Adrenal gland (tissue), 12 donors: ENCODE measurements around the gene AHNAK. TPM values are rescaled to one million over a fixed set of nuclear protein-coding genes. Genes with fewer than 3 reads are reported as not detected.
A peak's percentile ranks its signal among the peaks of the same experiment; 100 is the strongest.

Experiments used
- DNase-seq, 7 donors: peaks; one replicate each; pipeline ENCODE4 v3.0.0-alpha.2; 2019 to 2020
- H3K27ac ChIP-seq, 5 donors: fragments of 200-600 bp; sonication (generic) in 4 of 5; 1 replicate in 3 of 5; 2 replicates in 2 of 5; pipeline versions ENCODE4 v1.5.1 to v1.8.0; 2016 to 2020; ENCODE audit warnings: mild to moderate bottlenecking in 1 of 5
- H3K27me3 ChIP-seq: fragments of 200-600 bp; 2 replicates; pipeline ENCODE4 v1.8.0; 2021
- H3K36me3 ChIP-seq, 2 donors: fragments of 200-600 bp; replicated peaks in 1 of 2; 1 replicate in 1 of 2; 2 replicates in 1 of 2; pipeline versions ENCODE4 v1.5.1 to v1.8.0; 2018 to 2022
- H3K4me1 ChIP-seq, 2 donors: fragments of 200-600 bp; replicated peaks in 1 of 2; 1 replicate in 1 of 2; 2 replicates in 1 of 2; pipeline versions ENCODE4 v1.5.1 to v1.8.0; 2018 to 2021
- H3K4me3 ChIP-seq, 4 donors: fragments of 200-600 bp; sonication (generic) in 3 of 4; one replicate each; pipeline ENCODE4 v1.5.1; 2016 to 2018
- H3K9me3 ChIP-seq, 3 donors: fragments of 200-600 bp; sonication (generic) in 1 of 3; replicated peaks in 1 of 3; 1 replicate in 2 of 3; 2 replicates in 1 of 3; pipeline versions ENCODE4 v1.5.1 to v1.8.0; 2016 to 2021
- POLR2A ChIP-seq, 2 donors: fragments of 450-650 bp; IDR thresholded peaks; one replicate each; pipeline ENCODE4 v1.6.1; 2017; ENCODE audit warnings: antibody characterized with exemption in 2 of 2, mild to moderate bottlenecking in 2 of 2, moderate library complexity in 1 of 2
- WGBS, 4 donors: extraction: QIAGEN DNeasy Blood & Tissue Kit in 2 of 4; methylation state at CpG; one replicate each; pipeline versions ENCODE4 v1.1.5 to v1.1.7; 2013 to 2017; 5-methylcytosine and 5-hydroxymethylcytosine counted together
- intact Hi-C, 2 donors: fragments of 100-400 bp; cut with DNase I; formaldehyde crosslinking; loops; one replicate each; pipeline versions ENCODE4 v1.14.1 to v1.15.0; 2022 to 2023
- polyA plus RNA-seq, 3 donors: library from polyadenylated mRNA; stranded (reverse); fragments of 200-250 nt in 2 of 3; fragments of 350-450 nt in 1 of 3; fragmentation: Illumina TruSeq in 1 of 3; extraction: RNeasy Lipid Tissue Mini Kit (QIAGEN cat#74804) in 1 of 3; gene quantifications; one replicate each; pipeline ENCODE4 v1.2.3, GENCODE V29; 2013 to 2014
- total RNA-seq, 9 donors: library from RNA; depleted of rRNA in 4 of 9; stranded (reverse); fragments of >200 nt in 4 of 9; fragments of 120-200 nt in 1 of 9; fragmentation: NEBNext Ultra II Directional in 1 of 9; extraction: Animal tissue kit (Norgen Biotek cat#: 25700) in 1 of 9; gene quantifications; one replicate each; pipeline versions ENCODE4 v1.1.0 to v1.2.4, GENCODE V29; 2013 to 2023
- TF ChIP-seq, protein P1 (sequence below), 6 experiments: fragments of 450-650 bp in 4 of 6; fragments of 200-600 bp in 2 of 6; sonication (generic) in 1 of 6; IDR thresholded peaks; 1 replicate in 5 of 6; 2 replicates in 1 of 6; pipeline versions ENCODE4 v1.5.1 to v1.8.0; 2016 to 2021; ENCODE audit warnings: antibody characterized with exemption in 6 of 6, mild to moderate bottlenecking in 2 of 6, moderate library complexity in 1 of 6
- donor health status: healthy with polysubstance abuse.
- donor health status: Bipolar disorder and iron deficiency.
- donor health status: DM: yes; HTN: yes; CAD: no.
- donor health status: DM: no; HTN: no; CAD: no.
- donor health status: DM: no; HTN: no; CAD: no.
- donor health status: DM: yes; HTN: yes; CAD: no.

AHNAK gene
- total and polyA plus RNA-seq, 12 donors: 32.0 to 307 (median 175) TPM

DNA sequence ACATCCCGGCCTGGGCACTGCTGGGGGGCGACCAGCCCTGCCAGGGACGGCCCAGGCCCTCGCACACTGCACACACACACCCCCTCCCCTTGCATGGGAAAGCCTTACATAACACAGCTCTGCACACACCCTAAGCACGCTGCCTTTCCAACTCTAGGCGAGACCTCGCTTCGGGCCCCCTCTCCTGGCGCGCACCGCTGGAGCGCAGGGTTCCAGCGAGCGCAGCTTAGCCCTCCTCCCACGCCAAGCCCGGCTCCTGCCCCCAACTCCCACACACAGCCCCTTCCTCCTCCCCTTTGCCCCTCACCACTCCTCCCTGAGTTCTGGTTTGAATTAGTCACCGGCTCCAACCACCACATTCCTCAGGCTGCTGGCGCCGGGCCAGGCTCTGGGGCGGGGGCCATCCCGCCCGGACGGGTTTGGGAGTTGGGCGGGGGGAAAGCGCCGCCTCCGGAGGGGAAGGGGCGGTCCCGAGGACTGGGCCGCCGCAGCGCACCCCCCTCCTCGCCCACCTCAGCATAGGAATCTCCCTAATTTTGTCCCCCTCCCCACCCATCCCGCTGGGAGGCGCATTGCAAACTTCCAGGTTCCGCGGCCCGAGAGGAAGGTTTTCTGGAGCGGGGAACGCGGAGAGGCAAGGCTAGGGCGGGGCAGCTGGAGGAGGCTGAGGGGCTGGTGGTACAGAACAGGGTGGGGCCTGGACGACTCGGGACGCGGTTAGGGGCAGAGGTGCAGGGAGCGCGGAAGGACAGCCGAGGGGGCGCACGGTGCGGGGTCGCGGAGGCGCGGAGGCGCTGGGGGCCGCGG is 966 bp downstream of the AHNAK start:
- Histone ChIP-seq H3K36me3 (no peaks in the 10 kb centered on the region), H3K4me1 (peaks cover 35 to 59% of the 10 kb centered on the region in 2 donors), H3K27ac (peak overlapping the region in 4 of 5 donors; percentile 78 to 96 (median 86)), H3K27me3 (no peaks in the 10 kb centered on the region), H3K9me3 (no peaks in the 10 kb centered on the region), H3K4me3 (peak overlapping the region; percentile 7 to 95 (median 76))
- TF ChIP-seq, protein P1, sequence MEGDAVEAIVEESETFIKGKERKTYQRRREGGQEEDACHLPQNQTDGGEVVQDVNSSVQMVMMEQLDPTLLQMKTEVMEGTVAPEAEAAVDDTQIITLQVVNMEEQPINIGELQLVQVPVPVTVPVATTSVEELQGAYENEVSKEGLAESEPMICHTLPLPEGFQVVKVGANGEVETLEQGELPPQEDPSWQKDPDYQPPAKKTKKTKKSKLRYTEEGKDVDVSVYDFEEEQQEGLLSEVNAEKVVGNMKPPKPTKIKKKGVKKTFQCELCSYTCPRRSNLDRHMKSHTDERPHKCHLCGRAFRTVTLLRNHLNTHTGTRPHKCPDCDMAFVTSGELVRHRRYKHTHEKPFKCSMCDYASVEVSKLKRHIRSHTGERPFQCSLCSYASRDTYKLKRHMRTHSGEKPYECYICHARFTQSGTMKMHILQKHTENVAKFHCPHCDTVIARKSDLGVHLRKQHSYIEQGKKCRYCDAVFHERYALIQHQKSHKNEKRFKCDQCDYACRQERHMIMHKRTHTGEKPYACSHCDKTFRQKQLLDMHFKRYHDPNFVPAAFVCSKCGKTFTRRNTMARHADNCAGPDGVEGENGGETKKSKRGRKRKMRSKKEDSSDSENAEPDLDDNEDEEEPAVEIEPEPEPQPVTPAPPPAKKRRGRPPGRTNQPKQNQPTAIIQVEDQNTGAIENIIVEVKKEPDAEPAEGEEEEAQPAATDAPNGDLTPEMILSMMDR (IDR thresholded peaks at IDR 0.05): peak in 2 of 6 experiments; percentile 5 to 17
- TF ChIP-seq POLR2A (IDR thresholded peaks at IDR 0.05): peak in 1 of 2 donors; percentile 23
- intact Hi-C loops: no loop called here
- 0% methylated on average over 18 to 59 of the region's 59 CpGs for WGBS, 4 donors
- DNase-seq: peak; percentile 85 to 94 (median 91)

GRCh38 chr11:62544581-62545436 is 1.8 kb downstream of the AHNAK start:
- 11 to 39% (median 20%) methylated on average over 15 to 32 of the region's 32 CpGs for WGBS, 4 donors
- no peak for DNase-seq
- intact Hi-C loops: loop anchor here (5.0 kb wide), 1 partner anchor 123 kb away; no protein-coding TSS in a partner anchor
- Histone ChIP-seq H3K27ac (peak overlapping the region in 4 of 5 donors; percentile 78 to 96 (median 86)), H3K9me3 (no peaks in the 10 kb centered on the region), H3K27me3 (no peaks in the 10 kb centered on the region), H3K4me3 (peak overlapping the region; percentile 7 to 95 (median 76)), H3K4me1 (peaks cover 43 to 66% of the 10 kb centered on the region in 2 donors), H3K36me3 (no peaks in the 10 kb centered on the region)
- TF ChIP-seq, protein P1 (IDR thresholded peaks at IDR 0.05): no peak
- TF ChIP-seq POLR2A (IDR thresholded peaks at IDR 0.05): no peak

- 49 to 66% (median 60%) methylated on average over 13 to 22 of the region's 22 CpGs for WGBS, 4 donors
- TF ChIP-seq, protein P1 (IDR thresholded peaks at IDR 0.05): no peak
- no peak for TF ChIP-seq POLR2A (IDR thresholded peaks at IDR 0.05)
- no peaks in the 10 kb centered on the region for H3K27me3 ChIP-seq
- DNase-seq: no peak
- intact Hi-C loops: loop anchor here (5.0 kb wide), 1 partner anchor 122 kb away; no protein-coding TSS in a partner anchor
- H3K27ac ChIP-seq: peak overlapping the region in 4 of 5 donors; percentile 38 to 96 (median 76)
- peaks cover 53 to 71% of the 10 kb centered on the region in 2 donors for H3K4me1 ChIP-seq
- H3K9me3 ChIP-seq: no peaks in the 10 kb centered on the region
- H3K4me3 ChIP-seq: peak overlapping the region in 2 of 4 donors; percentile 93 to 95
- H3K36me3 ChIP-seq: no peaks in the 10 kb centered on the region
Measured at GRCh38 chr11:62543680-62544444, 2.7 kb downstream of the AHNAK start.
